ENCODE measurements around the gene TMEM220.

GRCh38 chr17:10664571-10664970 lies 65.3 kb downstream of the TMEM220 start:
- TF ChIP-seq CTCF (IDR thresholded peaks at IDR 0.05) (no peak), EZH2 (IDR thresholded peaks at IDR 0.05) (no peak), EZH2phosphoT487 (IDR thresholded peaks at IDR 0.05) (no peak)
